Measurements from ENCODE around the gene VMP1.
A peak's percentile ranks its signal among the peaks of the same experiment; 100 is the strongest.

The VMP1 gene

DNA sequence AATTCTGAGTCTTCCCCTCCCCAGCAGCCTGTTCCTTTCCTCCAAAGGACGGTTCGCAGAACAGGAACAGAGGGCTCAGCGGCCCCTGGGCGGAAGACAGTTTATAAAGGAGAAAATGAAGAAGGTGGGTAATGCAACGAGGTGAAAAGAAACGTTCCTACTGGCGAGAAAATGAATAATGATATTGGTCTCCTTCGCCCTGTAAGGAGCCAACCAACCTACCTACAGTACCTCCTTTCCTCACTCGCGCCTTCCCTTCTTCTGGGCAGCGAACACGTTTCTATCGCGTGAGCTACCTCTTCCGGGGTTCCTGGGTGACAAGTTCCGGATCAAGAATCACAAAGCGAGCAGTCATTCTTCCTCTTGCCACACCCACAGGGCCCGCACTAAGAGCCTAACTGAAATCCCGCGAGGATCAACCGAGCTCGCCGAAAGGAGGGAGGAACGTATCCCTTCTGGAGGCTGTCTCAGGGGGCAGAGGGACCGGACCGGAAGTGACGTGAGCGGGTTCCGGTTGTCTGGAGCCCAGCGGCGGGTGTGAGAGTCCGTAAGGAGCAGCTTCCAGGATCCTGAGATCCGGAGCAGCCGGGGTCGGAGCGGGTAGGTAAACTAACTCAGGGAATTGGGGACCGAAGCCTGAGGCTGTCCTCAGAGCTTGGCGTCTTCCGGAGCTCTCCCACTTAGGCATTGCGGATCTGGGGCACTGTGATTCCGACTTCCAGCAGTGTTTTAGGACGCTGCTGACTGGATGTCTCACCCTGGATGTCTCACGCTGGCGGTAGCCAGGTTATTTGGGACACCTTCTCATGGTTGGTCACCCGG lies at the start of gene VMP1, which contains the start of gene PTRH2:
TSS of gene VMP1 (plus strand) at position 506 of the 822 bp plus-strand sequence. CDS start 23,793 bp downstream, outside the sequence.
TSS of gene PTRH2 (minus strand) at position 282 of the 822 bp plus-strand sequence. CDS start 9,452 bp downstream, outside the sequence.
- DNase-seq (ENCODE audit: low spot score) = peak; percentile 93

DNA sequence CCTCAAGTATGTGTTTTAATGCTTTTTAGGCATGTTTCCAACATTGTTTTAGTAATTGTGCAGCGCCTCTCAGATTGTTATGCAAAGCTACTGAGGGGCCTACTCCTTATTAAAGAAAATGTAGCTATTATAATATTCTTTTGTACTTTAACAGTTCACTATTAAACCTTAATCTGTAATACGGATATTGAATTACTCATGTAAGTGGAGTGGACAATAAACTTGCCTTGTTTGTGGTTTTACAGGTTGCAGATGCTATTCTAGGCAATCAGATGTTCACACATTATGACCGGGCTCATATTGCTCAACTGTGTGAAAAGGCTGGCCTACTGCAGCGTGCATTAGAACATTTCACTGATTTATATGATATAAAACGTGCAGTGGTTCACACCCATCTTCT lies 41.2 kb upstream of the VMP1 start:
- DNase-seq (ENCODE audit: low spot score) = no peak

DNA sequence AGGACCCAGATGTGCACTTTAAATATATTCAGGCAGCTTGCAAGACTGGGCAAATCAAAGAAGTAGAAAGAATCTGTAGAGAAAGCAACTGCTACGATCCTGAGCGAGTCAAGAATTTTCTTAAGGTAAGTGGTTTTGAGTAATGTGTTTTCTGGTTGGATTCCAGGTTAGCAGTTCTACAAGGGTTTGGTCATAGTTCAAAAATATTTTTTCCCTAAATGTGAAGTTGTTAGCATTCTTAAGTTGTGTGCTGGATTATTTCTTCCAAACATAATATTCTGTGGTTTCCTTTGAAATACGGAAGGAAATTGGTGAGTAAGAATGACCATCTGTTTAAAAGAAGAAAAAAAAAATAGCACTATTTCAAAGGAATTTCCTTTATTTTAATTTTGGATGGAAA lies 38.6 kb upstream of the VMP1 start:
- no peak for DNase-seq (ENCODE audit: low spot score)

DNA sequence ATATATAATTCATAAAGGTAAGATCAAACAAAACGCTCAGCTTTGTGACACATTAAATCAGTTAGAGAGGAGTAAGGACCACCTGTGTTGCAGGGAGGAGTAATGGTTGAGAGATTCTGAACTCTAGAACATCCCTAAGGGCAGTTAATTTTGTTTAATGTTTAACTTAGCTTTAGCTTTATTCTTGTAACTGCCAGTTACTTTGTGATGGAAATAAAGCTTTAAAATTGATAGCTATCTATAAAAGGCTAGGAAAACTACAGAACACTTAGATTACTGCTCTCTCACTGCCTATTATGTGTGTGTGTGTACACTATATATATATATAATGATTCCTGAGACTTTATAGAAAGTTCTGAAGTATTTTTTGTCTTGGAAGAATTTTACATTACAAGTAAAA lies 38.0 kb upstream of the VMP1 start:
- DNase-seq (ENCODE audit: low spot score) = no peak

DNA sequence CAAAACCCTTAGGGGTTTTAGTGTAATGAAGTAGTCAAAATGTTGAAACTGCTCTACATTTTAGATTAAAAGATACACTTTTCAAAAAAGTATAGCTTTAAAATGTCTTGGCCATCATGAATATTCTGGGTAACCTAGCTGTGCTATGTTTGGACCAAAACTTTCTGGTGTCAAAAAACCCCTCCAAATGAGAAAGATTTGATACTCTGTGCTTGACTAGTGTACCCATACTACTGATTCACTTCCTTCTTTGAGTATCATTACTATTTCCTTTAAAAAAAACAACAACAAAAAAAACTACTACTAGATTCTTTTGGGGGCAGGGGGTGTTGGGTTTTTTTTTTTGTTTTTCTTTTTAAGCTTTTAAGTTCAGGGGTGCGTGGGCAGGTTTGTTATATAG lies 37.5 kb upstream of the VMP1 start:
- no peak for DNase-seq (ENCODE audit: low spot score)

DNA sequence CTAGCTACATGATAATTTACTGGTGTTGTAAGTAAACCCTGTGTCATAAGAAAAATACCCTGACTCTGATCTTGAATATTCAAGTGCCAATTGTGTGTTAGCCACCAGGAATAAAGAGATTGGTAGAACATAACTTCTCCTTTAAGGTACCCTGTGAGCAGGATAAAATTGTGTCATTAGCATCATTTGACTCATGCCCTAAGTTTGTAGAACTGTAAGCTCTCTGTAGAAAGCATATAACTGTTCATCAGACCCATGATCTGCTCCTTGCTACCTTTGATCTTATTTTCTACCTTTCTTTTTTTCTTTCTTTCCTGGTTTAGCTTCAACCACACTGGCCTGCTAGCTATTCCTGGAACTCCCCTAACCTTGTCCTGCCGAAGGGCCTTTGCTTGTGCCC lies 36.1 kb upstream of the VMP1 start:
- DNase-seq (ENCODE audit: low spot score) = no peak

DNA sequence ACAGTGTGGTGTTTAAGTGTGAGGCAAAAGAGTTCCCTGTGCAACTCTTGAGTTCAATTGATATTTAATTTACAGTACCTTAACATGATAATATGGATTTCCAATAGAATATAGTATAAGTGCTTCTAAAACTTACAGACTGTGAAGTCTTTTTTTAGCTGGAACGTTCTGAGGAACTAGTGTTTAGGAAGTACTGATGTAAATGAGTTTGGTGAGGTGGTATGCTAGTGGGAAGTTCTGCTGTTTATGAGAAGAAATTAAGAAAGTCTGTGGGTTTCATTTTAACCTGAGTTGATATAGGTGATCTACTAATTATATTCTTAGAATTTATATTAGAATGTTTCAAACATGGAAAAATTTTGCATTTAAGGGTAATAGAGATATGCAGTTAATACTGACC lies 32.2 kb upstream of the VMP1 start:
- peak; percentile 9 for DNase-seq (ENCODE audit: low spot score)

DNA sequence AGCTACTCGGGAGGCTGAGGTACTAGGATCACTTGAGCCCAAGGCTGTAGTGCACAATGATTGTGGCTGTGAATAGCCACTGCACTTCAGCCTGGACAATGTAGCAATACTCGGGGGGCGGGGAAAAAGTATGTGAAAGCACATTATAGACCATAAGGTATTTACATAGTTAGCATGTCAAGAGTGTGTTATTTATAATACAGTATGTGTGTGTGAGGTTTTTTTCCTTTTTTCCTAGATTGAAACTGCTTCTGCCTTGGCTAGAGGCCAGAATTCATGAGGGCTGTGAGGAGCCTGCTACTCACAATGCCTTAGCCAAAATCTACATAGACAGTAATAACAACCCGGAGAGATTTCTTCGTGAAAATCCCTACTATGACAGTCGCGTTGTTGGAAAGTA lies 30.7 kb upstream of the VMP1 start:
- DNase-seq (ENCODE audit: low spot score) = no peak

DNA sequence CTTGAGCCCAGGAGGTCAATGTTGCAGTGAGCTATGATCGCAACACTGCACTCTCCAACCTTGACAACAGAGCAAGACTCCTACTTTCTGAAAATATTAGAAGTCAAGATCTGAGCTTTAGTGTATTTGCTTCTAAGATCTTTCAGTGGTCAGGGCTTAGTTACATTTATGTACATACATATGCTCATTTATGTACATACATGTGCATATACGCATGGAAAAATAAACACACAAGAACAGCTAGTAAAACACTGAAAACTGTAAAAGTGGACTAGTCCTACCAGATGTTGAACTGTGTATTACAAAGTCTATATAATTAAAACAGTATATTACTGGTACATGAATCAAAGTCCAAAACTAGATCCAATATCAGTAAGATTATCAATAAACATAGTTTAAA lies 28.5 kb upstream of the VMP1 start:
- DNase-seq (ENCODE audit: low spot score) = no peak

DNA sequence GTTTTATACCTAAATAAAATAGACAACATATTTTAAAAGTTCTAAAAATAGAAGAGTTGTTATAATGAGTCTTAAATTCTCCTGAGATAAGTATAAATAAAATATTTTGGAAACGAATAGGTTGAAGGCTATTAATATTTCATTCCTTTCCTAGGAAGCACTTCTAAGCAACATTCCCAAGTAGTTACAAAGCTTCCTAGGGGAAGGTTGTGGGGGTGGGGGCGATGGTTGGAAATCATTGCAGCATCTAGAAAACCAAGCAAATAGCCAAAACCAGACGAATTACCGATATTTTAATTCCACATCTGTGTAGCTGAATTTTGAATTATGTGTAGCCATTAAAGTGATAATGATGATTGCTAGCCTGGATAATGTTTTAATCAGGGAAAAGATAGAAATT lies 27.1 kb upstream of the VMP1 start:
- no peak for DNase-seq (ENCODE audit: low spot score)

DNA sequence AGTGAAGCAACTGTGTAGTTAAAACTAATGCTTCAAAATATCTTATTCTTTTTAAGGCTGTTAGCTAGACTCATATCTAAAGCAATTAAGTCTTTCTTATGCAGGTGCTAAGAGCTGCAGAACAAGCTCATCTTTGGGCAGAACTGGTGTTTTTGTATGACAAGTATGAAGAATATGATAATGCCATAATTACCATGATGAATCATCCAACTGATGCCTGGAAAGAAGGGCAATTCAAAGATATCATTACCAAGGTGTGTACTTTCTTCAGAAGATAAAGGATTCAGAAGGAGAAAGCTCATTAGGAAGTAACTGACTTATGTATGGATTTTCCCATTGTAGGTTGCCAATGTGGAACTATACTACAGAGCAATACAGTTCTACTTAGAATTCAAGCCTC lies 24.2 kb upstream of the VMP1 start:
- no peak for DNase-seq (ENCODE audit: low spot score)

DNA sequence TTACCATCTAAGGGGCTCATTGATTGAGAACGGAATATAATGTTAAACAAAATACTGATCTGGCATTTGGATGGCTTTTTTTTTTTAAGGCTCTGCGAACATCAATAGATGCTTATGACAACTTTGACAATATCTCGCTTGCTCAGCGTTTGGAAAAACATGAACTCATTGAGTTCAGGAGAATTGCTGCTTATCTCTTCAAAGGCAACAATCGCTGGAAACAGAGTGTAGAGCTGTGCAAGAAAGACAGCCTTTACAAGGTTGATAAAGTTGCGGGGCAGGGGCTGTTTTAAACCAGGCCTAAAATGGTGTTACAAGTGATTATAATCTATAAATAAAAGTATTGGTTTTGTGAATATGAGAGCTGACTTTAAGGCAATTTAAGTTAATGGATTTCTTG lies 22.5 kb upstream of the VMP1 start:
- no peak for DNase-seq (ENCODE audit: low spot score)

DNA sequence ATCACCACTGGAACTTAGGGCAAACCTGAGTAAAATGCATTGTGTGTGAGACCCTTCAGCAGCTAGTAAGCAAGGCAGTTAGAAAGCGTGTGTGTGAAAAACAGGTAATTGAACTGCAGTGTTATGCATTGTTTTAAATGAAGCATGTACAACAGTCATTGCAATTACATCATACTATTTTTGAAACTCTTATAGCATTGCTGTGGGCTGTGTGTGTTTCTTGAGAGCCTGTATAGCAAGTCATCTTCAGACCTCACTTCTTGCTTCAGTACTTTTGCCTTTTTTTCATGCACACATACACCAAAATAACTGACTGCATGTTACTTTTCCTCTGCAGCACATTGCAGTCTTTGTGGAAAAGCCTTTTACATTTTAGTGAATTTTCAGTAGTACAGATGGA lies 19.4 kb upstream of the VMP1 start:
- no peak for DNase-seq (ENCODE audit: low spot score)

DNA sequence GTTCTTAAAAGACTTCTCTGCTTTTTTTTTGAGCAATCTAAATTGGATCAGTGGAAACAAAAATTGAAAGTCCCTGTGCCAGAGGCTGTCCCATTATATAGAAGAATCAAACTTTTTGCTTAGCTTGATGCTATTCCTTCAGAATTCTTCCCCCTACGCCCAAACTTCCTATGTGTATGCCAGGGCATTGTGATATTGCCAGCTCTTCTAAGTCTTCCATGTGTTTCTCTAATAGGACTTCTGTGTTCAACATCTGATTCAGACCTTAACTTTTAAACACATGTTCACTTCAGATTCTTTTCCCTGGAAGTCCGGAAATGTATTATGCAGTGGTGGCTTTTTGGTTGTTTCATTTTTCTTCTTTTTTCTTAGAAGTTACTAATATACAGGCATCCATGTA lies 19.0 kb upstream of the VMP1 start:
- DNase-seq (ENCODE audit: low spot score) = no peak

DNA sequence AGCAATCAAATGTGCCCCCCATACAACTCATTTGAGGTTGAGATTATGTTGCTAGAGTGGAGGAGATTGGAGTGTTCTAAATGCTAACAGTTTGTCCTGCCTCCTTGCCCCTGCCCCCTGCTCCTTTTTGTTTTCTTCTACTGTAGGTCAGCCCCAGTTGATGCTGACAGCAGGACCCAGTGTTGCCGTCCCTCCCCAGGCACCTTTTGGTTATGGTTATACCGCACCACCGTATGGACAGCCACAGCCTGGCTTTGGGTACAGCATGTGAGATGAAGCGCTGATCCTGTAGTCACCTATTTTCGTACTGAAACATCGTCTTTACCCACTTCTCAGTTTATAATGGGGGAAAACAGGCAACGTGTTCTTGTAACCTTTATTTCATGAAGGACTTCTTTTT lies 13.9 kb upstream of the VMP1 start:
- DNase-seq (ENCODE audit: low spot score) = no peak

DNA sequence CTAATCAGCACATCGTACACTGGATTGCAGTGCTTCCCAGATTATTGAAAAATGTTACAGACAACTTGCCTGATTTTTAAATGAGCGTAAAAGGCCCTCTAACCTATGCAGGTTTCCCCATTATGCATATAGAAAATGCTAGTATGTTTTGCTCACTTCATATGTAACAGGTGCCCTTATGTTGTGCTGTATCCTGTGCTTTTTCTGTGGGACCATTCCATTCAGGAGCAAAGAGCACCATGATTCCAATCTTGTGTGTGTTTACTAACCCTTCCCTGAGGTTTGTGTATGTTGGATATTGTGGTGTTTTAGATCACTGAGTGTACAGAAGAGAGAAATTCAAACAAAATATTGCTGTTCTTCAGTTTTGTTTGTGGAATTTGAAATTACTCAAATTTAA lies 13.1 kb upstream of the VMP1 start:
- no peak for DNase-seq (ENCODE audit: low spot score)

DNA sequence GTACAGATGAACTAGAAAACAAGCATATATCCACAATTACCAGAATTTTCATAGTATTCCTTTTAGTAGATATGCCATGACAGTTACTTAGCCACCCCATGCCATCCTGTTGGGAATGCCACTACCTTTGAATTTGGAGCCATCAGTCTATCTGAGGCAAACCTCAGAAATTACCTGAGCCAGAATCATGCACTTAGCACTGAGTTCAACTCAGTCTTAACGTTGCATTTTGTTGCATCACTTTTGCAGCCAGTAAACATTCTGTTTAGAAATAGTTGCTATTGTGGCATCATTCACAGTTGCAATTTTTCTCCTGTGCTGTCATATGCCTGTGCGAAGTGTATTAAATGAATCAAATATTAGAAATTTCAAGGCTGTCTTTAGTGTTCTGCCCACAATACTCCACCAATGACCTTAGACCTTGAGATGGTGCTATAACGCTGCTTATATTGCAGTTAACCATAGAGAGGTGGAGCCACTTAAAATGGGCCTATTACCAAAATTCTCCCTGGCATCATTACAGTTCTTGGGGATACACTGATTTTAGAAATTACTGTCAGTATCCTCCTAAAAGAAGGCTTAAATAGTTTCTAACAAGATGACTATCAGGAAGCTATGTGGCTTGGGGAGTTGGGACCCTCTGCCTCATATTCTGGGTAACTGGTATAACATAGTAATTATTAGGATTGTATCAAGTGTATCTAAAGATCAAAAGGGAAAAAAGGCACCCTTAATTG lies 11.3 kb upstream of the VMP1 start:
- no peak for DNase-seq (ENCODE audit: low spot score)

DNA sequence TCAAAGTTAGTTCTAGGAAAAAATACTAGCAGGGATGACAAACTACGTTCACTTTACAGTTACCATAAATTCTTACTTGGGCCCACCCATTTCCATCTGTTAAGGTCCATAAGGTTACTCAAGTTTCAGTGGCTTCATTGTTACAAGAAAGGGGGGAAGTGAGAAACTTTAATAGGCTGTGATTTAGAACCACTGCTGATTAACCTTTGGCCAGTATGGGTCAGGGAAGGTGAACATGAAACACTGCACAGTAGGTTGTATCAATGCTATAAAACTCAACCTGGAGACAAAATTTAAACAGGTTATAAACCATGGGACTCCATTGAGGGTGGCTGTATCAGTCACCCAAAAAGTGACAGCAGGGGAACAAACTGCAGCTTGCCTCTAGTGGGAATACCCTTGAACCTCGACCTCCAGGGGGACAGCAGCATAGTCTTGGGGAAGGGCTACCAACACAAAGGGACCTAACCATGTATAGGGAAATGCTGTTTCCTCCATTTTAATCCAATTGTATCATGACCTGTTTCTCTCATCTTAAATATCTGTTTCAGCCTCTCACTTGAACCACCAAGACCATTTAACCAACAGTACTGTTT lies 10.7 kb upstream of the VMP1 start:
- DNase-seq (ENCODE audit: low spot score) = no peak

DNA sequence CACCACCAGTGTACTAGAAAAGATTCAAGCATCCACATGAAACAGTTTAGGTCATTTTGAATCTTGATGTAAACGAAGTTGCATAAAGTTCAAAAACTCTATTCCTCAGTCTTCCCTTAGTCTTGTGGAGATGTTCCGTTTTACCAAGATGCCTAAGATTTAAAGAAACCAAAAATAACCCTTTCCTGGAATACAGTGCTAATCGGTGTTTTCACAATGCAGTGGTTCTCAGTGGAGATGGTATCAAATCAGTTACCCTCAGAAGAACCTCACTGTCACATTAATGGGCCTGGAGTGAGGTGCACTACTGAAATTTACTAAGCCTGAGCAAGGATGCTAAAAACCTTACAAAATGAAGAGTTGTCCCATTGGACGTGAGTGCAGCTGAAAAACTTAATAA lies 9.3 kb upstream of the VMP1 start:
- no peak for DNase-seq (ENCODE audit: low spot score)

DNA sequence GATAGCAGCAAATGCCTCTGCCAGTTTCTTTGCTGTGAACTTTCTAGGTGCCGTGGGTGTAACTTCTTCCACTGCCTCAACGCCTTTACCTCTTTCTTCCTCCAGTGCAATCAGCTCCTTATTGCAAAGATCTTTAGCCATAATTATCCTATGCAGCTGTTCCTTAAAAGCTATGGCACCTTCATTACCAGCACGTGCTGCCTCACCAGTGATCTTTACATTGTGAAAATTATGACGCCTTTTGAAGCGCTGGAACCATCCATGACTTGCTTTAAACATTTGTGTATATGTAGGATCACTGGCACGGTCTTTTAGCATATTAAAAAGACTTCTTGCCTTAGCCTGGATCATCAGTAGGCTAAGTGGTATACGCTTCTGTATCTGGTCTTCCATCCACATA lies 8.2 kb upstream of the VMP1 start:
- DNase-seq (ENCODE audit: low spot score) = no peak

DNA sequence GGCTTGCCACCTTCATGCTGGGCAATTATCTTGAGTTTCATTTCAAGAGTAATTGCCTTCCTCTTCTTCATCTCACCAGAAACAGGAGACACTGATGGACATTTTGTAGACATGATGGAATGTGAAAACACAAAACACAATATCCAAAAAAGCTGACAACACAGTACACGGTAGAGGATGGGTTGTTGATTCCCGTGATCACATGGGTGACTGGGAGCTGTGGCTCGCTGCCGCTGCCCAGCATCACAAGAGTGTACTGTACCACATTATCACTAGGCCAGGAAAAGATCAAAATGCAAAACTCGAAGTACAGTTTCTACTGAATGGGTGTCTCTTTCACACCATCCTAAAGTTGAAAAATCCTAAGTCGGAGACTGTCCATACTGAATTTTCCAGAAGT lies 7.7 kb upstream of the VMP1 start:
- DNase-seq (ENCODE audit: low spot score) = no peak

DNA sequence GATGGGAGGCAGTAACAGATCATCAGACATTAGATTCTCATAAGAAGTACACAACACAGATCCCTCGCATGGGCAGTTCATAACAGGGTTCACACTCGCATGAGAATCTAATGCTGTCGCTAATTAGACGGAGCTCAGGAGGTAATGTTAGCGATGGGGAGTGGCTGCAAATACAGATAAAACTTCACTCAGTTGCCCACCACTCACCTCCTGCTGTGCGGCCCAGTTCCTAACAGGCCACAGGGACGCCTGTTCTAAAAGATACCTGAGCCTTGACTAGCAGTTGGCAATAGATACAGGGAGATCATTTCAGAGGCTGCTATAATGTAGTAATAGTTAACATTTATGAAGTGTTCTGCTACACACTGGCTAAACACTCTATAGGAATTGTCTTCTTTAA lies 5.2 kb upstream of the VMP1 start:
- no peak for DNase-seq (ENCODE audit: low spot score)

DNA sequence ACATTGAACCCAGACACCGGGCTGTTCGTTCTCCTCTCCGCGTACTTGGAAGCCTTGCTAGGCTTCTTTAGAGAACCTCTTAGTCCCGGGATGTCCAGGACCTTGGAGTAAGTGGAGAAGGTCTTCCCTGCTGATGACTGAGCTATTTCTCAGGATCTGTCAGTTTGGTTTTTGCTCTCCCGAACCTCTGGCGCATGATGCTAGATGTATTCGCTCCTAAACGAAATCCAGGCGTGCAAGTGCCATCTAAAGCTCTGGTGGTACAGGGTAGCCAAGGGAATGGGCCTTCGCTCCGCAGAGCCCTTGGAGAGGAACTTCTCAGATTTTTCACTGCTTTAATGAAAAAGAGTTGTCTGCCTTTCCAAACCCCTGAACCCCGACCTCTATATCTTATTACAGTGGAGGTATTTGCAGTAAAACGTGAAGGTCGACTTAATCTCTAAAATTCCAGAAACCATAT lies 547 bp downstream of the VMP1 start:
- peak; percentile 18 for DNase-seq (ENCODE audit: low spot score)

All from germinal center (tissue), 1 donor.